ENCODE measurements around the gene TUBGCP2. TPM values are rescaled to one million over a fixed set of nuclear protein-coding genes. Genes with fewer than 3 reads are reported as not detected.
A peak's percentile ranks its signal among the peaks of the same experiment; 100 is the strongest.

Gene TUBGCP2
- total and polyA plus RNA-seq, 2 of the 13 experiments (the other 11 are each of a cell fraction or from before 2014, with no cell fraction given): 21.3 to 34.5 TPM

DNA sequence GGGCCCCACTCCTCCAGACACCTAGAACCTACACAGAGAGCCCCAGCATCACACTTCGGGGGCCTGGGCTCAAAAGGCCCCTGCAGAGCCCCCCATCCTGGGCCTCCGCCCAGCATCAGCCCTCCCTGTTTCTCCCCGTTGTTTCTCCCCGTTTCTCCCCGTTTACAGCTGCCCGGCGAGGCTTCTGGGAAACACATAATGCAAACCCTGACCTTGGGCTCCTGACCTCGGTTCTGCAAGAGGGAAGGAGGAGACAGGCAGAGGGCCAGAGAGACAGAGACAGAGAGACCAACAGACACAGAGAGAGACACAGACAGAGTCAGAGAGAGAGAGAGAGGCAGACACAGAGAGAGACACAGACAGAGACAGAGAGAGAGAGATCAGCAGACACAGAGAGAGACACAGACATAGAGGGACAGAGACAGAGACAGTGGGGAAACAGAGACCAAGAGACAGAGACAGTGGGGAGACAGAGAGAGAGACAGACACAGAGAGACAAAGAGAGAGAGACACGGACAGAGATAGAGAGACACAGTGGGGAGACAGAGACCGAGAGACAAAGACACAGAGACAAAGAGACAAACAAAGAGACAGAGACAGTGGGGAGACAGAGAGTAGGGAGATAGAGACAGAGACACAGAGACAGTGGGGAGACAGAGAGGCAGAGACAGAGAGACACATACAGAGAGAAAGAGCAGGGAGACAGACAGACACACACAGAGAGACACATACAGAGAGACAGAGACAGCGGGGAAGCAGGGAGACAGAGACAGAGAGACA lies 58.5 kb downstream of the TUBGCP2 start:
- TF ChIP-seq ZNF292 (CRISPR knock-in tag; IDR thresholded peaks at IDR 0.05; ENCODE audit: borderline replicate concordance, low read depth): no peak
- TF ChIP-seq ATM (IDR thresholded peaks at IDR 0.05; ENCODE audit: borderline replicate concordance): peak; percentile 43; the same call in 1 of the 2 replicates
- TF ChIP-seq NR2F1 (CRISPR knock-in tag; IDR thresholded peaks at IDR 0.05): 0 out of 4 replicates have a peak, but pooled peaks of 1 of the 2 experiments have one; percentile 19
- CTCF ChIA-PET (ENCODE audit: low intra/inter-chr PET ratio, low total read pairs): no interaction called here
- no TSS peak for BruUV-seq (replicated peaks)

DNA sequence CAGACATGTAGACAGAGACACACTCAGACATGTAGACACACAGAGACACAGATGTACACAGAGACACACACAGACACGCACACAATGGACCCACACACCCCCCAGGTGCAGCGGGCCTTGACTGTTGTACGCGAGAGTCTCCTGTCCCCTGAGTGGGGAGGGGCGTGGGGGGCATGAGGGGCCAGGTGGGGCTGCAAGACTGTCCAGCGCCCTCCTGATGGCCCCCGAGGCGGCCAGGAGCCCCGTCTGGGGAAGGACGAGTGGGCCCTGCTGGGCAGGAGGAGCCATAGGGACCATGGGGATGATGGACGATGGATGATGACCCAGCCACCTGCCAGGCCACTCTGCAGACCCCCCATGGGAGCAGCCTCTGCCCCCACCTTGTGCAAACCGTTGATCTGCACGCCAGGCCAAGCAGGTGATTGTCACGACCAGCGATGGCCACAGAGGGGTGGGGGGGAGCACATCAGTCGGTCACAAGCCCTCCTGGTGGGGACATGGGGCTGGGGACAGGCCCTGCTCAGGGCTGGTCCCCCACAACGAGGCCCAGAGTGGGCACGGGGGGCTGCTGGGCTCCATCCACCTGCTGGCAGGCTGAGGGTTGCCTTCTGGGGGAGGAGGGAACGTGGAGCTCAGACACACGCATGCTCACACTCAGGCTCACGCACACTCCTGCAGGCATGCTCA lies 59.4 kb downstream of the TUBGCP2 start:
- ATAC-seq: peak; percentile 62

More for the DNA sequence above, 58.5 kb downstream of the TUBGCP2 start:
- Histone ChIP-seq H3K4me1 (ENCODE audit: insufficient read depth, low read length) (peaks cover 30% of the 10 kb centered on the region), H3K4me3 (replicated peaks in 1 of 3; ENCODE audit: insufficient read depth in 1 of 3, low read depth in 2 of 3, low read length in 3 of 3) (no peak overlapping the region), H2AFZ (ENCODE audit: low read length) (no peak overlapping the region), H3K79me2 (ENCODE audit: insufficient read depth, low read length) (no peaks in the 10 kb centered on the region), H3K9ac (ENCODE audit: insufficient read depth, low read depth, low read length) (no peak overlapping the region), H3K4me2 (ENCODE audit: low read depth, low read length) (no peak overlapping the region), H3K27me3 (ENCODE audit: control insufficient read depth in 1 of 2, insufficient read depth in 2 of 2, low read length in 2 of 2) (peaks cover 24 to 72% of the 10 kb centered on the region in 2 experiments), H3K9me3 (ENCODE audit: low read length) (no peaks in the 10 kb centered on the region), H3K27ac (ENCODE audit: extremely low read length, insufficient read depth, low read length) (no peak overlapping the region), H4K20me1 (ENCODE audit: insufficient read depth, low read length) (no peaks in the 10 kb centered on the region), H3K36me3 (replicated peaks in 1 of 2; ENCODE audit: control insufficient read depth in 1 of 2, insufficient read depth in 2 of 2, low read length in 2 of 2) (no peaks in the 10 kb centered on the region)
- intact Hi-C loops (cut with micrococcal nuclease; ENCODE audit: unreplicated experiment) (no loop called here), in situ Hi-C loops (cut with HindIII; ENCODE audit: extremely low pct_ligation_motif_present, low pct_unique_long_range_greater_than_20kb) (no loop called here)
- no peak for FAIRE-seq
- ATAC-seq: no peak
- no peak for DNase-seq (ENCODE audit: low spot score)
- POLR2A ChIA-PET: no interaction called here
- 9% methylated on average over 11 of the region's 11 CpGs for WGBS (ENCODE audit: low lambda C conversion rate)

More for the DNA sequence above, 59.4 kb downstream of the TUBGCP2 start:
- no peaks in the 10 kb centered on the region for H3K36me3 ChIP-seq (replicated peaks in 1 of 2; ENCODE audit: control insufficient read depth in 1 of 2, insufficient read depth in 2 of 2, low read length in 2 of 2)
- no peak for FAIRE-seq
- peaks cover 33% of the 10 kb centered on the region for H3K4me1 ChIP-seq (ENCODE audit: insufficient read depth, low read length)
- no TSS peak for BruUV-seq (replicated peaks)
- no peaks in the 10 kb centered on the region for H4K20me1 ChIP-seq (ENCODE audit: insufficient read depth, low read length)
- no peak overlapping the region for H2AFZ ChIP-seq (ENCODE audit: low read length)
- no peak overlapping the region for H3K27ac ChIP-seq (ENCODE audit: extremely low read length, insufficient read depth, low read length)
- no peak overlapping the region for H3K4me3 ChIP-seq (replicated peaks in 1 of 3; ENCODE audit: insufficient read depth in 1 of 3, low read depth in 2 of 3, low read length in 3 of 3)
- DNase-seq (ENCODE audit: low spot score): no peak
- 17% methylated on average over 3 of the region's 21 CpGs for WGBS (ENCODE audit: low lambda C conversion rate)
- H3K9me3 ChIP-seq (ENCODE audit: low read length): no peaks in the 10 kb centered on the region
- ChIA-PET CTCF (ENCODE audit: low intra/inter-chr PET ratio, low total read pairs) (no interaction called here), POLR2A (no interaction called here)
- intact Hi-C loops (cut with micrococcal nuclease; ENCODE audit: unreplicated experiment) (no loop called here), in situ Hi-C loops (cut with HindIII; ENCODE audit: extremely low pct_ligation_motif_present, low pct_unique_long_range_greater_than_20kb) (no loop called here)
- TF ChIP-seq, protein P1, sequence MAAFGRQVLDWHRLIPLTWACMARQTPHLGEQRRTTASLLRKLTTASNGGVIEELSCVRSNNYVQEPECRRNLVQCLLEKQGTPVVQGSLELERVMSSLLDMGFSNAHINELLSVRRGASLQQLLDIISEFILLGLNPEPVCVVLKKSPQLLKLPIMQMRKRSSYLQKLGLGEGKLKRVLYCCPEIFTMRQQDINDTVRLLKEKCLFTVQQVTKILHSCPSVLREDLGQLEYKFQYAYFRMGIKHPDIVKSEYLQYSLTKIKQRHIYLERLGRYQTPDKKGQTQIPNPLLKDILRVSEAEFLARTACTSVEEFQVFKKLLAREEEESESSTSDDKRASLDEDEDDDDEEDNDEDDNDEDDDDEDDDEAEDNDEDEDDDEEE (CRISPR knock-in tag; IDR thresholded peaks at IDR 0.05): no peak
- peak; percentile 45; the same call in 1 of the 2 replicates for TF ChIP-seq ZNF263 (CRISPR knock-in tag; IDR thresholded peaks at IDR 0.05)
- TF ChIP-seq, protein P2, sequence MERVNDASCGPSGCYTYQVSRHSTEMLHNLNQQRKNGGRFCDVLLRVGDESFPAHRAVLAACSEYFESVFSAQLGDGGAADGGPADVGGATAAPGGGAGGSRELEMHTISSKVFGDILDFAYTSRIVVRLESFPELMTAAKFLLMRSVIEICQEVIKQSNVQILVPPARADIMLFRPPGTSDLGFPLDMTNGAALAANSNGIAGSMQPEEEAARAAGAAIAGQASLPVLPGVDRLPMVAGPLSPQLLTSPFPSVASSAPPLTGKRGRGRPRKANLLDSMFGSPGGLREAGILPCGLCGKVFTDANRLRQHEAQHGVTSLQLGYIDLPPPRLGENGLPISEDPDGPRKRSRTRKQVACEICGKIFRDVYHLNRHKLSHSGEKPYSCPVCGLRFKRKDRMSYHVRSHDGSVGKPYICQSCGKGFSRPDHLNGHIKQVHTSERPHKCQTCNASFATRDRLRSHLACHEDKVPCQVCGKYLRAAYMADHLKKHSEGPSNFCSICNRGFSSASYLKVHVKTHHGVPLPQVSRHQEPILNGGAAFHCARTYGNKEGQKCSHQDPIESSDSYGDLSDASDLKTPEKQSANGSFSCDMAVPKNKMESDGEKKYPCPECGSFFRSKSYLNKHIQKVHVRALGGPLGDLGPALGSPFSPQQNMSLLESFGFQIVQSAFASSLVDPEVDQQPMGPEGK (CRISPR knock-in tag; IDR thresholded peaks at IDR 0.05): 0 out of 2 replicates have a peak, but pooled peaks have one; percentile 11
- TF ChIP-seq, protein P3, sequence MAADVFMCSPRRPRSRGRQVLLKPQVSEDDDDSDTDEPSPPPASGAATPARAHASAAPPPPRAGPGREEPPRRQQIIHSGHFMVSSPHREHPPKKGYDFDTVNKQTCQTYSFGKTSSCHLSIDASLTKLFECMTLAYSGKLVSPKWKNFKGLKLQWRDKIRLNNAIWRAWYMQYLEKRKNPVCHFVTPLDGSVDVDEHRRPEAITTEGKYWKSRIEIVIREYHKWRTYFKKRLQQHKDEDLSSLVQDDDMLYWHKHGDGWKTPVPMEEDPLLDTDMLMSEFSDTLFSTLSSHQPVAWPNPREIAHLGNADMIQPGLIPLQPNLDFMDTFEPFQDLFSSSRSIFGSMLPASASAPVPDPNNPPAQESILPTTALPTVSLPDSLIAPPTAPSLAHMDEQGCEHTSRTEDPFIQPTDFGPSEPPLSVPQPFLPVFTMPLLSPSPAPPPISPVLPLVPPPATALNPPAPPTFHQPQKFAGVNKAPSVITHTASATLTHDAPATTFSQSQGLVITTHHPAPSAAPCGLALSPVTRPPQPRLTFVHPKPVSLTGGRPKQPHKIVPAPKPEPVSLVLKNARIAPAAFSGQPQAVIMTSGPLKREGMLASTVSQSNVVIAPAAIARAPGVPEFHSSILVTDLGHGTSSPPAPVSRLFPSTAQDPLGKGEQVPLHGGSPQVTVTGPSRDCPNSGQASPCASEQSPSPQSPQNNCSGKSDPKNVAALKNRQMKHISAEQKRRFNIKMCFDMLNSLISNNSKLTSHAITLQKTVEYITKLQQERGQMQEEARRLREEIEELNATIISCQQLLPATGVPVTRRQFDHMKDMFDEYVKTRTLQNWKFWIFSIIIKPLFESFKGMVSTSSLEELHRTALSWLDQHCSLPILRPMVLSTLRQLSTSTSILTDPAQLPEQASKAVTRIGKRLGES (CRISPR knock-in tag; IDR thresholded peaks at IDR 0.05; ENCODE audit: borderline replicate concordance): no peak
- H3K27me3 ChIP-seq (ENCODE audit: control insufficient read depth in 1 of 2, insufficient read depth in 2 of 2, low read length in 2 of 2): peaks cover 19 to 65% of the 10 kb centered on the region in 2 experiments
- no peaks in the 10 kb centered on the region for H3K79me2 ChIP-seq (ENCODE audit: insufficient read depth, low read length)
- H3K9ac ChIP-seq (ENCODE audit: insufficient read depth, low read depth, low read length): no peak overlapping the region
- H3K4me2 ChIP-seq (ENCODE audit: low read depth, low read length): no peak overlapping the region
